Hepatocyte (in vitro differentiated cells): ENCODE results near the gene CRLF3. TPM values are rescaled to one million over a fixed set of nuclear protein-coding genes. Genes with fewer than 3 reads are reported as not detected.

Source experiments
- DNase-seq: peaks from one replicate; pipeline ENCODE4 v3.0.0-alpha.2; 2016; ENCODE audit warnings: low spot score
- H2AFZ ChIP-seq: fragments of 200-600 bp; sonication (generic); 2 replicates; pipeline ENCODE4 v1.6.0; 2016; ENCODE audit warnings: antibody characterized with exemption, mild to moderate bottlenecking
- H3K27ac ChIP-seq: fragments of 200-600 bp; sonication (generic); 2 replicates; pipeline ENCODE4 v1.5.1; 2016; ENCODE audit warnings: mild to moderate bottlenecking
- H3K27me3 ChIP-seq: fragments of 200-600 bp; sonication (generic); 2 replicates; pipeline ENCODE4 v1.6.1; 2016
- H3K36me3 ChIP-seq: fragments of 200-600 bp; sonication (generic); replicated peaks from 2 replicates; pipeline ENCODE4 v1.5.1; 2016; ENCODE audit warnings: low read depth; ENCODE audit not compliant: insufficient read depth
- H3K4me1 ChIP-seq: fragments of 200-600 bp; sonication (generic); 2 replicates; pipeline ENCODE4 v1.5.1; 2016; ENCODE audit warnings: mild to moderate bottlenecking, moderate library complexity; ENCODE audit not compliant: insufficient read depth
- H3K4me2 ChIP-seq: fragments of 200-600 bp; sonication (generic); 2 replicates; pipeline ENCODE4 v1.6.0; 2016
- H3K4me3 ChIP-seq: fragments of 200-600 bp; sonication (generic); 2 replicates; pipeline ENCODE4 v1.5.1; 2016; ENCODE audit warnings: mild to moderate bottlenecking
- H3K79me2 ChIP-seq: fragments of 200-600 bp; sonication (generic); 2 replicates; pipeline ENCODE4 v1.6.0; 2017; ENCODE audit warnings: mild to moderate bottlenecking
- H3K9me2 ChIP-seq: fragments of 200-600 bp; sonication (generic); replicated peaks from 2 replicates; pipeline ENCODE4 v1.6.0; 2017; ENCODE audit warnings: mild to moderate bottlenecking; ENCODE audit not compliant: insufficient read depth
- H3K9me3 ChIP-seq: fragments of 200-600 bp; sonication (generic); 2 replicates; pipeline ENCODE4 v1.5.1; 2016; ENCODE audit warnings: low read depth, mild to moderate bottlenecking
- H4K20me1 ChIP-seq: fragments of 200-600 bp; sonication (generic); 2 replicates; pipeline ENCODE4 v1.6.0; 2016; ENCODE audit warnings: mild to moderate bottlenecking; ENCODE audit not compliant: insufficient read depth, poor library complexity, severe bottlenecking
- CTCF ChIP-seq: fragments of 200-600 bp; sonication (generic); IDR thresholded peaks from 2 replicates; pipeline ENCODE4 v1.5.1; 2016; ENCODE audit warnings: antibody characterized with exemption, mild to moderate bottlenecking; ENCODE audit not compliant: poor library complexity
- EZH2 ChIP-seq: fragments of 200-600 bp; sonication (generic); IDR thresholded peaks from 2 replicates; pipeline ENCODE4 v1.6.1; 2016; ENCODE audit warnings: antibody characterized with exemption, mild to moderate bottlenecking, borderline replicate concordance
- EZH2phosphoT487 ChIP-seq: fragments of 200-600 bp; sonication (generic); IDR thresholded peaks from one replicate; pipeline ENCODE4 v1.6.1; 2018; ENCODE audit warnings: antibody characterized with exemption, mild to moderate bottlenecking, low read depth, moderate library complexity; ENCODE audit not compliant: unreplicated experiment, severe bottlenecking
- WGBS: methylation state at CpG from one replicate; pipeline ENCODE4 v1.1.6; 2016; ENCODE audit warnings: low lambda C conversion rate; ENCODE audit errors: missing lambda C conversion rate; 5-methylcytosine and 5-hydroxymethylcytosine counted together
- polyA plus RNA-seq: library from polyadenylated mRNA; unstranded; fragments of >200 nt; fragmentation: Nextera tagmentation; extraction: Ambion mirVana; gene quantifications from 2 replicates; pipeline ENCODE4 v1.2.1, GENCODE V29; 2016
- total RNA-seq: library from RNA; depleted of rRNA; stranded (reverse); fragments of >200 nt; gene quantifications from 2 replicates; pipeline ENCODE4 v1.2.3, GENCODE V29; 2014

The CRLF3 gene
- total and polyA plus RNA-seq, 2 experiments from 2014 or later: 8.4 to 8.7 TPM

- Histone ChIP-seq H3K4me3 (no peak overlapping the region), H3K79me2 (no peaks in the 10 kb centered on the region), H3K9me2 (no peaks in the 10 kb centered on the region), H4K20me1 (no peaks in the 10 kb centered on the region), H3K27me3 (no peaks in the 10 kb centered on the region), H3K4me1 (no peaks in the 10 kb centered on the region), H3K9me3 (no peaks in the 10 kb centered on the region), H3K4me2 (no peak overlapping the region), H3K36me3 (no peaks in the 10 kb centered on the region), H3K27ac (no peak overlapping the region), H2AFZ (no peak overlapping the region)
- TF ChIP-seq CTCF (no peak), EZH2 (no peak), EZH2phosphoT487 (no peak)
- DNase-seq: no peak
- 96% methylated on average over 5 of the region's 5 CpGs for WGBS
Observed at GRCh38 chr17:30794372-30794771, 30.1 kb downstream of the CRLF3 start.

GRCh38 chr17:30793282-30793977, 31.1 kb downstream of the CRLF3 start:
- Histone ChIP-seq H3K27me3 (no peaks in the 10 kb centered on the region), H3K9me2 (no peaks in the 10 kb centered on the region), H2AFZ (no peak overlapping the region), H3K36me3 (no peaks in the 10 kb centered on the region), H4K20me1 (no peaks in the 10 kb centered on the region), H3K4me3 (no peak overlapping the region), H3K4me1 (no peaks in the 10 kb centered on the region), H3K4me2 (no peak overlapping the region), H3K9me3 (no peaks in the 10 kb centered on the region), H3K79me2 (no peaks in the 10 kb centered on the region), H3K27ac (no peak overlapping the region)
- no peak for DNase-seq
- 97% methylated on average over 9 of the region's 9 CpGs for WGBS
- TF ChIP-seq CTCF (no peak), EZH2 (no peak), EZH2phosphoT487 (no peak)

GRCh38 chr17:30790279-30790678, 34.2 kb downstream of the CRLF3 start:
- Histone ChIP-seq H3K36me3 (no peaks in the 10 kb centered on the region), H3K4me3 (no peak overlapping the region)

More at GRCh38 chr17:30790279-30790678, 34.2 kb downstream of the CRLF3 start:
- no peaks in the 10 kb centered on the region for H3K27me3 ChIP-seq
- DNase-seq: no peak
- no peak overlapping the region for H3K27ac ChIP-seq
- H3K4me1 ChIP-seq: no peaks in the 10 kb centered on the region
- H3K9me2 ChIP-seq: no peaks in the 10 kb centered on the region
- WGBS: 95% methylated on average over 2 of the region's 2 CpGs
- no peaks in the 10 kb centered on the region for H4K20me1 ChIP-seq
- TF ChIP-seq EZH2phosphoT487 (no peak), EZH2 (no peak), CTCF (no peak)
- H2AFZ ChIP-seq: no peak overlapping the region
- H3K4me2 ChIP-seq: no peak overlapping the region
- no peaks in the 10 kb centered on the region for H3K9me3 ChIP-seq
- H3K79me2 ChIP-seq: no peaks in the 10 kb centered on the region
